DND-41 (cell line): Measurements from ENCODE around the gene MRPL4.
"Not testable (repeated sequence)": the region's sequence is repeated elsewhere in the genome, so short reads cannot be mapped to it uniquely, and the experiment has no call there.

Experiments used
- ATAC-seq: fragments of 200-7000 bp; cut with Tn5 transposase; 3 replicates; pipeline ENCODE4 v1.9.1; 2021; ENCODE audit warnings: low read depth; ENCODE audit not compliant: insufficient read depth
- DNase-seq: peaks from one replicate; pipeline ENCODE4 v3.0.0-alpha.2; 2020
- H2AFZ ChIP-seq: 2 replicates; pipeline ENCODE4 v1.6.0; 2012; ENCODE audit warnings: low read depth, low read length
- H3K27ac ChIP-seq: 2 replicates; pipeline ENCODE4 v1.5.1; 2012; ENCODE audit warnings: low read length, inconsistent platforms
- H3K27me3 ChIP-seq: fragments of 200-600 bp; sonication (generic); 2 replicates; pipeline ENCODE4 v1.6.0; 2012; ENCODE audit warnings: low read length, mild to moderate bottlenecking, inconsistent platforms; ENCODE audit not compliant: insufficient read depth, poor library complexity
- H3K36me3 ChIP-seq: 2 replicates; pipeline ENCODE4 v1.5.1; 2012; ENCODE audit warnings: low read length, inconsistent platforms; ENCODE audit not compliant: insufficient read depth
- H3K4me1 ChIP-seq: 2 replicates; pipeline ENCODE4 v1.5.1; 2012; ENCODE audit warnings: mild to moderate bottlenecking, low read length; ENCODE audit not compliant: insufficient read depth
- H3K4me2 ChIP-seq: 2 replicates; pipeline ENCODE4 v1.6.0; 2012; ENCODE audit warnings: mild to moderate bottlenecking, moderate library complexity, low read length, inconsistent platforms; ENCODE audit not compliant: insufficient read depth
- H3K4me3 ChIP-seq, 2 experiments: fragments of 200-600 bp in 1 of 2; shearing (Covaris generic) in 1 of 2; 2 replicates each; pipeline ENCODE4 v1.5.1; 2012 to 2016; ENCODE audit warnings: inconsistent platforms in 2 of 2, low read length in 2 of 2, mild to moderate bottlenecking in 2 of 2, low read depth in 1 of 2, moderate library complexity in 1 of 2
- H3K79me2 ChIP-seq: 2 replicates; pipeline ENCODE4 v1.6.0; 2012; ENCODE audit warnings: low read length, inconsistent platforms; ENCODE audit not compliant: insufficient read depth
- H3K9ac ChIP-seq: 2 replicates; pipeline ENCODE4 v1.6.0; 2012; ENCODE audit warnings: low read depth, mild to moderate bottlenecking, inconsistent platforms, low read length, moderate library complexity
- H3K9me3 ChIP-seq: 2 replicates; pipeline ENCODE4 v1.5.1; 2012; ENCODE audit warnings: low read length, moderate library complexity, mild to moderate bottlenecking, inconsistent platforms; ENCODE audit not compliant: insufficient read depth, severe bottlenecking
- H4K20me1 ChIP-seq: 2 replicates; pipeline ENCODE4 v1.6.0; 2012; ENCODE audit warnings: low read length; ENCODE audit not compliant: insufficient read depth
- EZH2 ChIP-seq: IDR thresholded peaks from 3 replicates; pipeline ENCODE4 v1.6.1; 2012; ENCODE audit warnings: borderline replicate concordance, low read depth, mild to moderate bottlenecking, moderate library complexity, low read length, inconsistent platforms; ENCODE audit not compliant: severe bottlenecking
- TF ChIP-seq, protein P1 (sequence below): IDR thresholded peaks from 2 replicates; pipeline ENCODE4 v1.5.1; 2012; ENCODE audit warnings: borderline replicate concordance, low read length, moderate library complexity, mild to moderate bottlenecking; ENCODE audit not compliant: poor library complexity, severe bottlenecking; ENCODE audit errors: extremely low read depth

The MRPL4 gene

GRCh38 chr19:10279737-10280442, 27.9 kb downstream of the MRPL4 start:
- no peak overlapping the region for H3K27ac ChIP-seq
- no peaks in the 10 kb centered on the region for H3K27me3 ChIP-seq
- H4K20me1 ChIP-seq: no peaks in the 10 kb centered on the region
- H3K4me1 ChIP-seq: no peaks in the 10 kb centered on the region
- H3K4me3 ChIP-seq: no peak overlapping the region
- H3K9ac ChIP-seq: no peak overlapping the region
- ATAC-seq: no peak
- DNase-seq: no peak
- H3K36me3 ChIP-seq: peaks cover 12% of the 10 kb centered on the region
- H3K79me2 ChIP-seq: no peaks in the 10 kb centered on the region
- H3K9me3 ChIP-seq: no peaks in the 10 kb centered on the region
- no peak overlapping the region for H2AFZ ChIP-seq
- H3K4me2 ChIP-seq: no peak overlapping the region
- no peak for TF ChIP-seq EZH2
- TF ChIP-seq, protein P1, sequence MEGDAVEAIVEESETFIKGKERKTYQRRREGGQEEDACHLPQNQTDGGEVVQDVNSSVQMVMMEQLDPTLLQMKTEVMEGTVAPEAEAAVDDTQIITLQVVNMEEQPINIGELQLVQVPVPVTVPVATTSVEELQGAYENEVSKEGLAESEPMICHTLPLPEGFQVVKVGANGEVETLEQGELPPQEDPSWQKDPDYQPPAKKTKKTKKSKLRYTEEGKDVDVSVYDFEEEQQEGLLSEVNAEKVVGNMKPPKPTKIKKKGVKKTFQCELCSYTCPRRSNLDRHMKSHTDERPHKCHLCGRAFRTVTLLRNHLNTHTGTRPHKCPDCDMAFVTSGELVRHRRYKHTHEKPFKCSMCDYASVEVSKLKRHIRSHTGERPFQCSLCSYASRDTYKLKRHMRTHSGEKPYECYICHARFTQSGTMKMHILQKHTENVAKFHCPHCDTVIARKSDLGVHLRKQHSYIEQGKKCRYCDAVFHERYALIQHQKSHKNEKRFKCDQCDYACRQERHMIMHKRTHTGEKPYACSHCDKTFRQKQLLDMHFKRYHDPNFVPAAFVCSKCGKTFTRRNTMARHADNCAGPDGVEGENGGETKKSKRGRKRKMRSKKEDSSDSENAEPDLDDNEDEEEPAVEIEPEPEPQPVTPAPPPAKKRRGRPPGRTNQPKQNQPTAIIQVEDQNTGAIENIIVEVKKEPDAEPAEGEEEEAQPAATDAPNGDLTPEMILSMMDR: no peak

DNA sequence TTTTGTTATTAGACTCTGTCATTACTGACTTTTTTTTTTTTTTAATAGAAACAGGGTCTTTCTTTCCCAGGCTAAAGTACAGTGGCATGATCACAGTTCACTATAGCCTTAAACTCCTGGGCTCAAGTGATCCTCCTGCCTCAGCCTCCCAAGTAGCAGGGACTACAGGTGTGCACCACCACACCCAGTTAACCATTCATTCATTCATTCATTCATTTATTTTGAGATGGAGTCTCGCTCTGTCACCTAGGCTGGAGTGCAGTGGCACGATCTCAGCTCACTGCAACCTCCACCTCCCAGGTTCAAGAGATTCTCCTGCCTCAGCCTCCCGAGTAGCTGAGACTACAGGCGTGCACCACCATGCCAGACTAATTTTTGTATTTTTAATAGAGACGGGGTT, 30.0 kb downstream of the MRPL4 start:
- Histone ChIP-seq H3K4me1 (peaks cover 17% of the 10 kb centered on the region), H3K36me3 (peaks cover 17% of the 10 kb centered on the region)
- not testable (repeated sequence) for ATAC-seq, H4K20me1 ChIP-seq, H3K27me3 ChIP-seq, H3K4me3 ChIP-seq, H3K9me3 ChIP-seq, H3K9ac ChIP-seq, H3K27ac ChIP-seq, H3K79me2 ChIP-seq, DNase-seq, H3K4me2 ChIP-seq, H2AFZ ChIP-seq

- H3K27me3 ChIP-seq: no peaks in the 10 kb centered on the region
- H2AFZ ChIP-seq: no peak overlapping the region
- H3K36me3 ChIP-seq: peaks cover 17% of the 10 kb centered on the region
- no peaks in the 10 kb centered on the region for H3K9me3 ChIP-seq
- H3K4me2 ChIP-seq: no peak overlapping the region
- peaks cover 23% of the 10 kb centered on the region for H3K4me1 ChIP-seq
- no peak for DNase-seq
- no peak for ATAC-seq
- no peaks in the 10 kb centered on the region for H3K79me2 ChIP-seq
- no peaks in the 10 kb centered on the region for H4K20me1 ChIP-seq
- no peak overlapping the region for H3K4me3 ChIP-seq
- TF ChIP-seq, protein P1: no peak
- TF ChIP-seq EZH2: no peak
- H3K27ac ChIP-seq: no peak overlapping the region
- H3K9ac ChIP-seq: no peak overlapping the region
These were observed 31.5 kb downstream of the MRPL4 start for GRCh38 chr19:10283301-10284064.

DNA sequence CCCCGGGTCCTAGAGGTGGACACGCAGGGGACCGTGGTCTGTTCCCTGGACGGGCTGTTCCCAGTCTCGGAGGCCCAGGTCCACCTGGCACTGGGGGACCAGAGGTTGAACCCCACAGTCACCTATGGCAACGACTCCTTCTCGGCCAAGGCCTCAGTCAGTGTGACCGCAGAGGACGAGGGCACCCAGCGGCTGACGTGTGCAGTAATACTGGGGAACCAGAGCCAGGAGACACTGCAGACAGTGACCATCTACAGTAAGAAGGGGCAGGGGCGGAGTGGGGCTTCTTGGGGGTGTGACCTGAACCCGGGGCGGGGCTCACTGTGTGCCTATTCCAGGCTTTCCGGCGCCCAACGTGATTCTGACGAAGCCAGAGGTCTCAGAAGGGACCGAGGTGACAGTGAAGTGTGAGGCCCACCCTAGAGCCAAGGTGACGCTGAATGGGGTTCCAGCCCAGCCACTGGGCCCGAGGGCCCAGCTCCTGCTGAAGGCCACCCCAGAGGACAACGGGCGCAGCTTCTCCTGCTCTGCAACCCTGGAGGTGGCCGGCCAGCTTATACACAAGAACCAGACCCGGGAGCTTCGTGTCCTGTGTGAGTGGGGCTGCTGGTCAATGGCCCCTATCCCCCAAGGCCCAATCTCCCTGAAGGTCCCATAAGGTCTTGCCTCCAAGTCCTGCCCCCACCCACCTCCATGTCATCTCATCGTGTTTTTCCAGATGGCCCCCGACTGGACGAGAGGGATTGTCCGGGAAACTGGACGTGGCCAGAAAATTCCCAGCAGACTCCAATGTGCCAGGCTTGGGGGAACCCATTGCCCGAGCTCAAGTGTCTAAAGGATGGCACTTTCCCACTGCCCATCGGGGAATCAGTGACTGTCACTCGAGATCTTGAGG, 32.3 kb downstream of the MRPL4 start:
- no peak overlapping the region for H3K4me3 ChIP-seq
- no peak overlapping the region for H2AFZ ChIP-seq
- H3K36me3 ChIP-seq: peaks cover 17% of the 10 kb centered on the region
- H3K4me2 ChIP-seq: no peak overlapping the region
- H3K27ac ChIP-seq: no peak overlapping the region
- H4K20me1 ChIP-seq: no peaks in the 10 kb centered on the region
- ATAC-seq (no peak), DNase-seq (no peak)
- H3K9ac ChIP-seq: no peak overlapping the region
- H3K79me2 ChIP-seq: no peaks in the 10 kb centered on the region
- H3K27me3 ChIP-seq: no peaks in the 10 kb centered on the region
- no peaks in the 10 kb centered on the region for H3K9me3 ChIP-seq
- no peak for TF ChIP-seq EZH2
- TF ChIP-seq, protein P1: no peak
- peaks cover 23% of the 10 kb centered on the region for H3K4me1 ChIP-seq
